C4-2B (cell line): ENCODE measurements around the gene UAP1L1.

Experiments
- CTCF ChIP-seq: fragments of 450-650 bp; conservative IDR thresholded peaks from 2 replicates; pipeline ENCODE4 v1.5.1; 2017; ENCODE audit warnings: mild to moderate bottlenecking
- ZFX ChIP-seq: fragments of 450-650 bp; IDR thresholded peaks from 2 replicates; pipeline ENCODE4 v1.6.1; 2017

- no peak for TF ChIP-seq CTCF
- TF ChIP-seq ZFX, result no peak
Measured at GRCh38 chr9:137057545-137057944, 19.8 kb upstream of the UAP1L1 start.
